OCI-LY3 (cell line): ENCODE data around the gene IRGC.

ENCODE experiments used
- H2AFZ ChIP-seq: fragments of 200-600, 300-600 bp; shearing (Covaris generic); 2 replicates; pipeline ENCODE4 v1.6.0; 2014; ENCODE audit warnings: antibody characterized with exemption, low read depth, low read length
- H3K27ac ChIP-seq: fragments of 200-600, 300-600 bp; sonication (generic); 2 replicates; pipeline ENCODE4 v1.5.1; 2014; ENCODE audit warnings: mild to moderate bottlenecking, low read length, moderate library complexity, mixed read lengths
- H3K27me3 ChIP-seq: fragments of 200-600, 300-600 bp; sonication (generic); 2 replicates; pipeline ENCODE4 v1.6.1; 2014; ENCODE audit warnings: low read depth, low read length, mixed read lengths
- H3K36me3 ChIP-seq: fragments of 200-600, 300-600 bp; sonication (generic); replicated peaks from 2 replicates; pipeline ENCODE3; 2014; ENCODE audit warnings: low read depth, low read length, mixed read lengths
- H3K4me1 ChIP-seq: fragments of 300-600, 200-600 bp; sonication (generic); 2 replicates; pipeline ENCODE4 v1.6.1; 2014; ENCODE audit warnings: low read length, mixed read lengths
- H3K4me2 ChIP-seq: fragments of 200-600, 300-600 bp; sonication (generic); 2 replicates; pipeline ENCODE4 v1.6.1; 2014; ENCODE audit warnings: low read length, mixed read lengths
- H3K4me3 ChIP-seq: fragments of 300-600, 200-600 bp; sonication (generic); 2 replicates; pipeline ENCODE4 v1.5.1; 2014; ENCODE audit warnings: antibody characterized with exemption, mild to moderate bottlenecking, low read length, moderate library complexity
- H3K79me2 ChIP-seq: fragments of 300-600, 200-600 bp; shearing (Covaris generic); 2 replicates; pipeline ENCODE4 v1.6.1; 2014; ENCODE audit warnings: mild to moderate bottlenecking, low read length, mixed read lengths
- H3K9ac ChIP-seq: fragments of 300-600, 200-600 bp; shearing (Covaris generic); 2 replicates; pipeline ENCODE4 v1.6.0; 2014; ENCODE audit warnings: mild to moderate bottlenecking, low read length, moderate library complexity
- H3K9me3 ChIP-seq: fragments of 200-600, 300-600 bp; shearing (Covaris generic); 2 replicates; pipeline ENCODE4 v1.6.1; 2014; ENCODE audit warnings: low read length, mixed read lengths; ENCODE audit not compliant: insufficient read depth
- H4K20me1 ChIP-seq: fragments of 200-600, 300-600 bp; sonication (generic); 2 replicates; pipeline ENCODE4 v1.6.1; 2016; ENCODE audit warnings: low read length, mixed read lengths; ENCODE audit not compliant: insufficient read depth
- EZH2phosphoT487 ChIP-seq: fragments of 200-600 bp; shearing (Covaris generic); IDR thresholded peaks from 2 replicates; pipeline ENCODE4 v1.6.1; 2018; ENCODE audit warnings: antibody characterized with exemption, mixed run types, low read depth
- TF ChIP-seq, protein P1 (sequence below): fragments of 200-600, 300-600 bp; sonication (generic); IDR thresholded peaks from 2 replicates; pipeline ENCODE4 v1.5.1; 2014; ENCODE audit warnings: antibody characterized with exemption, low read length, low read depth

Gene IRGC

DNA sequence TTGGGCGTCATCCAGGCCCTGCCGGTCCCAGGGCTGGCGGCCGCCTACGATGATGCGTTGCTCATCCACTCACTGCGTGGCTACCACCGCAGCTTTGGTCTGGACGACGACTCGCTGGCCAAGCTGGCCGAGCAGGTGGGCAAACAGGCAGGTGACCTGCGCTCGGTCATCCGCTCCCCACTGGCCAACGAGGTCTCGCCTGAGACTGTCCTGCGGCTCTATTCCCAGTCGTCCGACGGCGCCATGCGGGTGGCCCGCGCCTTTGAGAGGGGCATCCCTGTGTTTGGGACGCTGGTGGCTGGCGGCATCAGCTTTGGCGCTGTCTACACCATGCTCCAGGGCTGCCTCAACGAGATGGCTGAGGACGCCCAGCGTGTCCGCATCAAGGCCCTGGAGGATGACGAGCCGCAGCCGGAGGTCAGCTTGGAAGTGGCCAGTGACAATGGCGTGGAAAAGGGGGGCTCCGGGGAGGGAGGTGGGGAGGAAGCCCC, 3.5 kb downstream of the IRGC start:
- Histone ChIP-seq H3K27ac (no peak overlapping the region), H3K4me1 (peaks cover under 1% of the 10 kb centered on the region; the same call in 1 of the 2 replicates), H3K27me3 (no peaks in the 10 kb centered on the region), H2AFZ (no peak overlapping the region), H3K36me3 (no peaks in the 10 kb centered on the region), H3K4me3 (no peak overlapping the region), H3K9ac (no peak overlapping the region), H4K20me1 (no peaks in the 10 kb centered on the region), H3K4me2 (no peak overlapping the region), H3K9me3 (no peaks in the 10 kb centered on the region), H3K79me2 (no peaks in the 10 kb centered on the region)
- TF ChIP-seq, protein P1, sequence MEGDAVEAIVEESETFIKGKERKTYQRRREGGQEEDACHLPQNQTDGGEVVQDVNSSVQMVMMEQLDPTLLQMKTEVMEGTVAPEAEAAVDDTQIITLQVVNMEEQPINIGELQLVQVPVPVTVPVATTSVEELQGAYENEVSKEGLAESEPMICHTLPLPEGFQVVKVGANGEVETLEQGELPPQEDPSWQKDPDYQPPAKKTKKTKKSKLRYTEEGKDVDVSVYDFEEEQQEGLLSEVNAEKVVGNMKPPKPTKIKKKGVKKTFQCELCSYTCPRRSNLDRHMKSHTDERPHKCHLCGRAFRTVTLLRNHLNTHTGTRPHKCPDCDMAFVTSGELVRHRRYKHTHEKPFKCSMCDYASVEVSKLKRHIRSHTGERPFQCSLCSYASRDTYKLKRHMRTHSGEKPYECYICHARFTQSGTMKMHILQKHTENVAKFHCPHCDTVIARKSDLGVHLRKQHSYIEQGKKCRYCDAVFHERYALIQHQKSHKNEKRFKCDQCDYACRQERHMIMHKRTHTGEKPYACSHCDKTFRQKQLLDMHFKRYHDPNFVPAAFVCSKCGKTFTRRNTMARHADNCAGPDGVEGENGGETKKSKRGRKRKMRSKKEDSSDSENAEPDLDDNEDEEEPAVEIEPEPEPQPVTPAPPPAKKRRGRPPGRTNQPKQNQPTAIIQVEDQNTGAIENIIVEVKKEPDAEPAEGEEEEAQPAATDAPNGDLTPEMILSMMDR, result no peak
- TF ChIP-seq EZH2phosphoT487, result no peak

DNA sequence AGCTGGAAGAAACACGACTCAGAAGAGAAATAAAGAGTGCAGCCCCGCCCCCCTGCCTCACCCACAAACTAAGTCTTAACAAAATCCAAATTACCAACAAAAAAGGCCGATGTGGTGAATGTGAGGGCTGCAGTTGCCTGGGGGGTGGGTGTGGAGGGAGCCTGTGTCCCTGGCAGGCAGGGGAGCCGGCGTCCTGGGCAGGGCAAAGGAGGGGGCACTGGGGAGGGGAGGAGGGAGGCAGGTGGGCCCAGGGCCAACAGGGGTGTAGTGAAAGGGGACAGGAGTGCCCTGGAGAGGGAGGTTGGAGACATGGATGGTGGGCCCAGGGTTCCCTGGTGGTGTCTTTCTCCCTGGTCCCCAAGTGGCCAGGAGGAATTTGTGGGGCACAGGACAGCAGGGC, 4.0 kb downstream of the IRGC start:
- Histone ChIP-seq H4K20me1 (no peaks in the 10 kb centered on the region), H3K4me2 (no peak overlapping the region), H2AFZ (no peak overlapping the region), H3K79me2 (no peaks in the 10 kb centered on the region), H3K9me3 (no peaks in the 10 kb centered on the region), H3K27ac (no peak overlapping the region), H3K27me3 (no peaks in the 10 kb centered on the region), H3K4me3 (no peak overlapping the region), H3K36me3 (no peaks in the 10 kb centered on the region), H3K9ac (no peak overlapping the region), H3K4me1 (peaks cover 6% of the 10 kb centered on the region)
- TF ChIP-seq EZH2phosphoT487, result no peak
- TF ChIP-seq, protein P1, result no peak

DNA sequence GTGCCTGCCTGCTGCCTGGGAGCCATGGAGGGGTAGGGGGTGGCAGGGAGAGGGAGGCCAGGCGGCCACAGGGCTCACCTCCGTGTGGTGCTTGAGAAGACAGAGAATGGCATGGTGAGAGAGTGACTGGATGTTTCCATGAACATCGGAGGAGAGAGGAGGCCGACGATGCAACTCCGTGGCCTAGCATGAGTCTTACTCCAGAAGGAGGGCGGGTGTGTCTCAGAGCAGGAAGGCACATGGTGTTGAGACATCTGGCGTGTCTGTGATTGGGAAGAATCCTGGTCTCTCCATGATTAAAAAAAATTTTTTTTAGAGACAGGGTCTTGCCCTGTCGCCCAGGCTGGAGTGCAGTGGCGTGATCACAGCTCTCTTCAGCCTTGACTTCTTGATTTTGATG, 5.1 kb downstream of the IRGC start:
- peaks cover 14% of the 10 kb centered on the region for H3K4me1 ChIP-seq
- TF ChIP-seq EZH2phosphoT487, result no peak
- TF ChIP-seq, protein P1, result no peak
- no peak overlapping the region for H3K4me2 ChIP-seq
- no peaks in the 10 kb centered on the region for H3K79me2 ChIP-seq
- H3K27me3 ChIP-seq, result no peaks in the 10 kb centered on the region
- H3K9me3 ChIP-seq, result no peaks in the 10 kb centered on the region
- no peak overlapping the region for H3K9ac ChIP-seq
- no peak overlapping the region for H3K4me3 ChIP-seq
- no peak overlapping the region for H2AFZ ChIP-seq
- H3K36me3 ChIP-seq, result no peaks in the 10 kb centered on the region
- H3K27ac ChIP-seq, result no peak overlapping the region
- no peaks in the 10 kb centered on the region for H4K20me1 ChIP-seq

DNA sequence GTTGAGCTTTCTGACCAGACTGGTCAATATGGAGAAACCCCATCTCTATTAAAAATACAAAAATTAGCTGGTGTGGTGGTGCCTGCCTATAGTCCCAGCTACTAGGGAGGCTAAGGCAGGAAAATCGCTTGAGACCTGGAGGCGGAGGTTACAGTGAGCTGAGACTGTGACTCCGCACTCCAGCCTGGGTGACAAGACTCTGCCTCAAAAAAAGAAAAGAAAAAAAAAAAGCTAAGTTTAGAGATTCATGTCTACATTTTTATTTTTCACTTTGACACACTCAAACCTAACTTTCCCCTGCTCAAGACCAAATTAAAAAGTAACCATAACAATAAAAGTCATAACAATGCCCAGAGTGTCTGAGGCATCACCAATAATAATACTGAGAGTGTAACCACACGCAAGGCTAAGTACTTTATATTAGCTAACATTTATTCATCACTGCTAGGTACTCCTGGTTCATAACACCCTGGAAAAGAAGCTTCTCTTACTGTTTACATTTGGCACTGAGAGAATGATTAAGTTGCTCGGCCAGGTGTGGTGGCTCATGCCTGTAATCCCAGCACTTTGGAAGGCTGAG, 5.7 kb downstream of the IRGC start:
- Histone ChIP-seq H3K79me2 (no peaks in the 10 kb centered on the region), H3K4me2 (no peak overlapping the region), H3K9ac (no peak overlapping the region)

More for the DNA sequence above, 5.7 kb downstream of the IRGC start:
- H3K9me3 ChIP-seq, result no peaks in the 10 kb centered on the region
- no peaks in the 10 kb centered on the region for H3K27me3 ChIP-seq
- H2AFZ ChIP-seq, result no peak overlapping the region
- no peak overlapping the region for H3K4me3 ChIP-seq
- TF ChIP-seq, protein P1, result no peak
- TF ChIP-seq EZH2phosphoT487, result no peak
- peaks cover 14% of the 10 kb centered on the region for H3K4me1 ChIP-seq
- no peaks in the 10 kb centered on the region for H4K20me1 ChIP-seq
- no peak overlapping the region for H3K27ac ChIP-seq
- no peaks in the 10 kb centered on the region for H3K36me3 ChIP-seq
